ENCODE data around the gene EFHC1. TPM values are rescaled to one million over a fixed set of nuclear protein-coding genes. Genes with fewer than 3 reads are reported as not detected.

EFHC1 gene
- total and polyA plus RNA-seq, 2 of the 13 experiments (the other 11 are each of a cell fraction or from before 2014, with no cell fraction given), result 23.4 to 29.5 TPM

- no peak overlapping the region for H3K4me3 ChIP-seq (replicated peaks in 1 of 3; ENCODE audit: insufficient read depth in 1 of 3, low read depth in 2 of 3, low read length in 3 of 3)
- H3K36me3 ChIP-seq (replicated peaks in 1 of 2; ENCODE audit: control insufficient read depth in 1 of 2, insufficient read depth in 2 of 2, low read length in 2 of 2), result peaks cover 14 to 38% of the 10 kb centered on the region in 2 experiments
- 95% methylated on average over 8 of the region's 9 CpGs for WGBS (ENCODE audit: low lambda C conversion rate)
- H3K9ac ChIP-seq (ENCODE audit: insufficient read depth, low read depth, low read length), result no peak overlapping the region
- DNase-seq (ENCODE audit: low spot score) (no peak), ATAC-seq (no peak), FAIRE-seq (no peak)
- H3K9me3 ChIP-seq (ENCODE audit: low read length), result no peaks in the 10 kb centered on the region
- H3K79me2 ChIP-seq (ENCODE audit: insufficient read depth, low read length), result no peaks in the 10 kb centered on the region
- H3K27me3 ChIP-seq (ENCODE audit: control insufficient read depth in 1 of 2, insufficient read depth in 2 of 2, low read length in 2 of 2), result no peaks in the 10 kb centered on the region
- in situ Hi-C loops (cut with HindIII; ENCODE audit: extremely low pct_ligation_motif_present, low pct_unique_long_range_greater_than_20kb), result no loop called here
- intact Hi-C loops (cut with micrococcal nuclease; ENCODE audit: unreplicated experiment), result loop anchor here (5.0 kb wide), 2 partner anchors 72 to 78 kb away; partner anchors contain the start of gene EFHC1
- peaks cover 23% of the 10 kb centered on the region for H3K4me1 ChIP-seq (ENCODE audit: insufficient read depth, low read length)
- no peaks in the 10 kb centered on the region for H4K20me1 ChIP-seq (ENCODE audit: insufficient read depth, low read length)
- H2AFZ ChIP-seq (ENCODE audit: low read length), result no peak overlapping the region
- POLR2A ChIA-PET, result interaction anchor here (1.9 kb wide), 1 partner anchor 98 kb away, joined by 6 read pairs; no protein-coding TSS in a partner anchor
- no TSS peak for BruUV-seq (replicated peaks)
- CTCF ChIA-PET (ENCODE audit: low intra/inter-chr PET ratio, low total read pairs), result no interaction called here
- H3K4me2 ChIP-seq (ENCODE audit: low read depth, low read length), result no peak overlapping the region
- H3K27ac ChIP-seq (ENCODE audit: extremely low read length, insufficient read depth, low read length), result no peak overlapping the region
- TF ChIP-seq RBM22 (optimal IDR thresholded peaks at IDR 0.05; ENCODE audit: low read length) (peak; percentile 95), ZBTB10 (CRISPR knock-in tag; IDR thresholded peaks at IDR 0.05; ENCODE audit: borderline replicate concordance) (no peak), MATR3 (CRISPR knock-in tag; IDR thresholded peaks at IDR 0.05) (no peak), ZNF382 (CRISPR knock-in tag; IDR thresholded peaks at IDR 0.05; ENCODE audit: borderline replicate concordance) (no peak), POLR2AphosphoS5 (IDR thresholded peaks at IDR 0.05; ENCODE audit: low read depth, low read length) (peak; percentile 31; the same call in 1 of the 2 replicates), POLR2G (IDR thresholded peaks at IDR 0.05; ENCODE audit: low read depth, low read length) (peak; percentile 35; the same call in 1 of the 2 replicates), ZNF512B (CRISPR knock-in tag; IDR thresholded peaks at IDR 0.05; ENCODE audit: borderline replicate concordance) (no peak), POLR2A (IDR thresholded peaks at IDR 0.05; ENCODE audit: insufficient read depth in 1 of 2, low read depth in 2 of 2, low read length in 2 of 2) (peak in 1 of 2 experiments; percentile 26; a peak in 1 of 4 replicates), ZNF280B (CRISPR knock-in tag; IDR thresholded peaks at IDR 0.05; ENCODE audit: borderline replicate concordance) (0 out of 2 replicates have a peak, but pooled peaks have one; percentile 41)
Measured at GRCh38 chr6:52500238-52501129, 80.3 kb downstream of the EFHC1 start.
